ES-I3 (cell line): ENCODE data around the gene S100A1.
"Not testable (repeated sequence)": the region's sequence is repeated elsewhere in the genome, so short reads cannot be mapped to it uniquely, and the experiment has no call there.

Source experiments
- H3K36me3 ChIP-seq: 2 replicates; pipeline ENCODE4 v1.6.1; 2013; ENCODE audit warnings: mild to moderate bottlenecking, low read length, control low read depth, moderate library complexity; ENCODE audit not compliant: insufficient read depth
- H3K4me1 ChIP-seq: 2 replicates; pipeline ENCODE4 v1.6.1; 2013; ENCODE audit warnings: mild to moderate bottlenecking, control low read depth, low read length; ENCODE audit not compliant: insufficient read depth
- H3K9ac ChIP-seq: 2 replicates; pipeline ENCODE4 v1.6.1; 2013; ENCODE audit warnings: low read depth, mild to moderate bottlenecking, low read length, moderate library complexity
- H3K9me3 ChIP-seq: 2 replicates; pipeline ENCODE4 v1.6.1; 2013; ENCODE audit warnings: mild to moderate bottlenecking, low read length, moderate library complexity; ENCODE audit not compliant: control insufficient read depth, insufficient read depth

S100A1 gene

DNA sequence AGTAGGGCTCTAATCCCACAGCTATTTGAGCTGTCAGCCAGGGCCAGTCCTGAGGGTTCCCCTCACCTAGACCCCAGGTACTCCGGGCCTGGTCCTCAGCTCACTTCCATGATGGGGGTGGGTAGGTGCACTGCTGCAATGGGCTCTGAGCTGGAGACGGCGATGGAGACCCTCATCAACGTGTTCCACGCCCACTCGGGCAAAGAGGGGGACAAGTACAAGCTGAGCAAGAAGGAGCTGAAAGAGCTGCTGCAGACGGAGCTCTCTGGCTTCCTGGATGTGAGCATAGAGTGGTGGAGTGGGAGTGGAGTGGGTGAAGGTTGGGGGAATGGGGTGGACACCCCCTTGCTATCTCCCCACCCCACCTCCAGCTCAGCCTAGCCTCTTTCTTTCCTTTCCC, 2.1 kb downstream of the S100A1 start:
- Histone ChIP-seq H3K9me3 (no peaks in the 10 kb centered on the region), H3K4me1 (peaks cover 21% of the 10 kb centered on the region; the same call in 1 of the 2 replicates), H3K36me3 (no peaks in the 10 kb centered on the region), H3K9ac (no peak overlapping the region)

DNA sequence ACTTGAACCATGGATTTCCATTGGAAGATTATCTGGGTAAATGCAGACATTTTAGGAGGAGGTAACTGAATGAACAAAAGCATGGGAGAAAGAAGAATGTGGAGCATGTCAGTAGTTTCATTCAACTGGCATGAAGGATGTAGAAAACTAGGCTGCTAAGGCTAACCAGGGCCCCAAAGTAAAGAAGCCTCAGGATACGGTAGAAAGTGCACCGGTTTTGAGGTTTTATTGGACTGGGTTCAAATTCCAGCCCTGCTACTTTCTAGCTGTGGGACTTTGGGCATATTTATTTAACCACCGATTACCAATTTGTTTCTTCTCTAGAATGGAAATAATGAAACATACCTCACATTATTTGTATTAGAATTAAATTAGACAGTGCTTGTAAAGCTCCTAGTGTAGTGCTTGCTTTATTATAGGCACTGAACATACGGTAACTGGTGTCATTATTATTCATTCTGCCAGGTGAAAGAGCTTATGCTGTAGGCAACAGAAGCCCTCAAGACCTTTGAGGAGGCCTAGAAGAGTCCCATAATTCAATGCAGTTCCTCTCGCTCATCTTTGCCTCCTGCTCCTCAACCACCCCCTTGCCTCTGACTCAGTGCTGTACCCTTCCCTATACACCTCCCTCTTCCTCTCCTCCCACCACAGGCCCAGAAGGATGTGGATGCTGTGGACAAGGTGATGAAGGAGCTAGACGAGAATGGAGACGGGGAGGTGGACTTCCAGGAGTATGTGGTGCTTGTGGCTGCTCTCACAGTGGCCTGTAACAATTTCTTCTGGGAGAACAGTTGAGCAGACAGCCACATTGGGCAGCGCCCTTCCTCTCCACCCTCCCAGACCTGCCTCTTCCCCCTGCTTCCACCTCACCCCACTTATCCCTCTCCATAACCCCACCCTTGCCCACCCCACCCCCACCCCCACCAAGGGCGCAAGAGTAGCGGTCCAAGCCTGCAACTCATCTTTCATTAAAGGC, 3.1 kb downstream of the S100A1 start:
- no peak overlapping the region for H3K9ac ChIP-seq
- H3K36me3 ChIP-seq = 0 out of 2 replicates have a peak, but pooled peaks cover 3% of the 10 kb centered on the region
- H3K4me1 ChIP-seq = peaks cover 18% of the 10 kb centered on the region; the same call in 1 of the 2 replicates
- H3K9me3 ChIP-seq = no peaks in the 10 kb centered on the region

DNA sequence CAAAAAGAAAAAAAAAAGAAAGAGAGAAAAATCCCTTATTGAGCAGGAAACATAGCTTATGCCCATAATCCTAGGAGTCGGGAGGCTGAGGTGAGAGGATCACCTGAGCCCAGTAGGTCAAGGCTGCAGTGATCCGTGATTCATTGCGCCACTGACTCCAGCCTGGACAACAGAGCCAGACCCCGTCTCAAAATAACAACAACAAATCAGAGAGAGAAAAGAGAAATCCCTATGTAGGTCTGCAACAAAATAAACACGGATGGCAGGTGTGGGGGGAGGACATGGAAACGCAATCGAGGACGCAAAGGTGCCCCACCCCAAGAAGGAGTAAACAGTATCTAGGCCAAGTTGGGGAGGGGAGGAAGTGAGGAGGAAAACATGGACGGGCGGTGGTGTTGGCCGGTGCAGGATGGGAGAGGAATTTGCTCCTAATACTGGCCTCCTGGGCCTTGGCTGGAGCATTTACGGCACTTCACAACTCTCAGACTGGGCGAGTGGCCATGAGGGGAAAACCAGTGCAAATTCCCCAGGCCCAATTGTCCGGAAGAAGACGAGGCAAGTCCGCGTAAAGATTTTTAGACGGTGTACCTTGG, 5.0 kb downstream of the S100A1 start:
- H3K9ac ChIP-seq = peak overlapping the region; percentile 100; the same call in 1 of the 2 replicates
- peaks cover 9% of the 10 kb centered on the region; the same call in 1 of the 2 replicates for H3K4me1 ChIP-seq

DNA sequence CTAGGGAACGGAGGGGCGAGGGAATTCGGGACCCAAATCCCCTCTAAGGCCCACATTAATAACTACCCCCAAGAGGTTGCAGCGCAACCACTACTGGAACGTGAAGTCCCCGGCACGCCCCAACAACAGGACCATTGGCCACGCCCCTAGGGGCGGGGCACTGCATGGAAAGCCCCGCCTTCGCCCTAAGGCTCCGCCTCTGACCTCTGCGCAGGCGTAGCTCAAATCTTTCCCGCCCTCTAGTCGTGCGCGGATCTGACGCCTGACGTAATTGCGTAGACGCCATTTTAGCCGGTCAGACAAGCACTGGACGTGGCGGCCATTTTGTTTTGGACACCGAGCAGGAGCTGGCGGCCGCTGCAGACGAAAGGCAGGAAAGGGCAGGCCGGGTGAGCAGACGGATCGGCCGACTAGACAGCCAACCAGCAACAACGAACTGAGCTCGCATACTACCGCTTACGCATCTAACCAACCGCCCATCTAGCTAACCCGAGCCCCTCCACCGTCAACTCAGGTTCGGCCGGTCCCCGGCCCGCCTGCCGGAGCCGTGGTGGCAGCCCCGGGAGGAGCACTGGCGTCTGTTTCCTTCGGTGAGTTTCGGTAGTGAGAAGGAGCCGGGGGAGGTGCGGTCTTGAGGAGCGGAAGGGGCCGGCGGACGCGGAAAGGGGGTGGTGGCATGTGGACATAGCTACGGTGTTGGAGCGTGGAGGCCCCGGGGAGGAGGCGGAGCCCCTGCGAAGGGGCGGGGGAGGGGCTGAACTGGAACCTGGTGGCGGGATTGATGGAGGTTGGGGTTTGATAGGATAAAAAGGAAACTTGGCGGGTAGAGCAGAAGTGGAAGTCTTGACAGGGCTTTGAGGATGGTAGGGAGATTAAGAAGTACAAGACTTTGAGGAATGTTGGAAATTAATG, 5.8 kb downstream of the S100A1 start, which contains the start of gene CHTOP:
Gene CHTOP, plus strand, starts transcription at position 313 of the 912 bp plus-strand sequence. CDS start 2,523 bp downstream, outside the sequence.
- H3K9ac ChIP-seq = peak within 1 kb of the TSS; percentile 100
- H3K36me3 ChIP-seq = peaks cover 21% of the 10 kb centered on the region
- H3K9me3 ChIP-seq = no peaks in the 10 kb centered on the region
- peaks cover 9% of the 10 kb centered on the region; the same call in 1 of the 2 replicates for H3K4me1 ChIP-seq

More for the DNA sequence above, 5.0 kb downstream of the S100A1 start:
- no peaks in the 10 kb centered on the region for H3K9me3 ChIP-seq
- H3K36me3 ChIP-seq = peaks cover 16% of the 10 kb centered on the region

DNA sequence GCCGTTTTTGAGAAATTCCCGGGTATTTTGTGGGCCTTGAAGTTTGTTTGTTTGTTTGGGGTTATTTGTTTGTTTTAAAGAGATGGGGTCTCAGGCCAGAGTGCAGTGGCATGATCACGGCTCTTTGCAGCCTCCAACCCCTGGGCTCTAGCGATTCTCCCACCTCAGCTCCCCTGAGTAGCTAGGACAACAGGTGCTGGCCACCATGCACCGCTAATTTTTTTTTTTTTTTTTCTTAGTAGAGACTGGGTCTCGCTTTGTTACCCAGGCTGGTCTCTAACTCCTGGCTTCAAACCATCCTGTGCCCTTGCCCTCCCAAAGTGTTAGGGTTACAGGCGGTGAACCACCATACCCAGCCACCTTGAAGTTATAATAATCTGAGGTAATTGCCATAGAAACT, 7.6 kb downstream of the S100A1 start:
- H3K9me3 ChIP-seq = no peaks in the 10 kb centered on the region
- no peak overlapping the region for H3K9ac ChIP-seq
- H3K4me1 ChIP-seq = no peaks in the 10 kb centered on the region
- H3K36me3 ChIP-seq = peaks cover 26% of the 10 kb centered on the region

DNA sequence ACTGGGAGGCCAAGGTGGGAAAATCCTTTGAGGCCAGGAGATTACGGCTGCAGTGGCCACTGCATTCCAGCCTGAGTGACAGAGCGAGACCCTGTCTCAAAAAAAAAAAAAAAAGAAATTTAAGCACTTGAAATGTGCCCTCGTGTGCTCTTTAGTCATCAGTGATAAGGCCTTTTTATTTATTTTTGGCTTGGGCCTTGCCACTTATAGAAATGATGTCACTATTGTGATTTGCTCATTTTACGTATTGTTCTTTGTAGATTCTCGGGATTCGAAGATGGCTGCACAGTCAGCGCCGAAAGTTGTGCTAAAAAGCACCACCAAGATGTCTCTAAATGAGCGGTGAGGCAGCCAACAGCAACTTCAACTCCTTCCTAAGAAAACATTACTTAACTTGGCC, 8.1 kb downstream of the S100A1 start:
- H3K36me3 ChIP-seq = peaks cover 30% of the 10 kb centered on the region
- no peaks in the 10 kb centered on the region for H3K9me3 ChIP-seq
- no peaks in the 10 kb centered on the region for H3K4me1 ChIP-seq
- no peak overlapping the region for H3K9ac ChIP-seq

DNA sequence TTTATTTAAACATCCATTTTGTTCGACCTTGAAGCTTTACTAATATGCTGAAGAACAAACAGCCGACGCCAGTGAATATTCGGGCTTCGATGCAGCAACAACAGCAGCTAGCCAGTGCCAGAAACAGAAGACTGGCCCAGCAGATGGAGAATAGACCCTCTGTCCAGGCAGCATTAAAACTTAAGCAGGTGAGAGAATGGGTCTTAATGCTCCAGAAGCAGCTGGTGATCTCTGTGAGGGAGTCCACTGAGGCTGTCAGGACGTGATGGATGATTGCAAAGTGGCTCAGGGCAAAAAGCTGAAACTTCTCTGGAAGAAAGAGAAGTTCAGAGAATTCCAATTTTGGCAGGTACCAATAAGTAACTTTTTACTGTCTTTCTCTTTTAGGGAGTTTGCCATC, 10.0 kb downstream of the S100A1 start:
- H3K9me3 ChIP-seq = no peaks in the 10 kb centered on the region

DNA sequence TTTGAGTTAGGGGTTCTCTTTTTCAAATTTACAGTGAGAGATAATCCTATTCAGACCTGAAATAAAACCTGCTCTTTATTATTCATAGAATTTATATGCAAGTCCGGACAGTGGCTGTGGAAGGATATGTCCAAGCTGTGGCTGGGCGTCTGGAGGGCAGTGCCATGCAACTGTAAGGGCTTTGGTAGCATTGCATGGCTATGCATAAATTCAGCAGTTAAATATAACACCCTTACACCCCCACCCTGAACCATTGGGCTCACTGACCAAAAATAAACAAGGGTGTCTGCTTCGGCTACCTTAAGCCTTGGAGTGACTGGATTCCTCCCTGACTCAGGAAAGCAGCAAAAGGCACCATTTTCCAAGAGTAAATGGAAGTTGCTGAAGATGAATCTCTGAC, 11.0 kb downstream of the S100A1 start:
- H3K4me1 ChIP-seq = no peaks in the 10 kb centered on the region
- H3K36me3 ChIP-seq = peaks cover 54% of the 10 kb centered on the region
- H3K9ac ChIP-seq = no peak overlapping the region
- H3K9me3 ChIP-seq = no peaks in the 10 kb centered on the region

More for the DNA sequence above, 10.0 kb downstream of the S100A1 start:
- H3K4me1 ChIP-seq = no peaks in the 10 kb centered on the region
- H3K36me3 ChIP-seq = peaks cover 46% of the 10 kb centered on the region
- H3K9ac ChIP-seq = no peak overlapping the region

DNA sequence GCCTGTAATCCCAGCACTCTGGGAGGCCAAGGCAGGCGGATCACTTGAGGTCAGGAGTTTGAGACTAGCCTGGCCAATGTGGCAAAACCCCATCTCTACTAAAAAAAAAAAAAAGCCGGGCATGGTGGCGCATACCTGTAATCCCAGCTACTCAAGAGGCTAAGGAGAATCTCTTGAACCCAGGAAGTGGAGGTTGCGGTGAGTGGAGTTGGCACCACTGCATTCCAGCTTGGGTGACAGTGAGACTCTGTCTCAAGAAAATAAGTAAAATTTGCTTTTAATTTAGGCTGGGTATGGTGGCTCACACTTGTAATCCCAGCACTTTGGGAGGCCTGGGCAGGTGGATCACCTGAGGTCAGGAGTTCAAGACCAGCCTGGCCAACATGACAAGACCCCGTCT, 12.0 kb downstream of the S100A1 start:
- H3K36me3 ChIP-seq = peaks cover 54% of the 10 kb centered on the region
- H3K9me3 ChIP-seq, H3K4me1 ChIP-seq, H3K9ac ChIP-seq: not testable (repeated sequence)

DNA sequence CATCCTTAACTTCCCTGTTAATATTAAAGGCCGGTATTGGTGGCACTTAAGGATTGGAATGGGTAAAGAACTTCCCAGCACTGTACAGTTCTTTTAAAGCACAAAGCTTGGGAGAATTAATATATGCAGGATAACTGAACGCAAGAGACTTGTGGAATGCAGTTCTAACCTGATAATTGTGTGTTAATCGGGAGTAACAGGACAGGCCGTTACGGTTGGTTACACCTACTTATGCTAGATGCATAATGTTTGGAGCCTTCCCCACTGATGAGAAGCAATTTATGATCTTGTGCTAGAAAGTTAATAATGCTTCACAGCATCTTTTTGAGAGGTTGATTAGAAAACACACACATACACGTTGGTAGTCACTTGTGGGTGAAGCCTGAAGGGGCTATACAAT, 12.6 kb downstream of the S100A1 start:
- H3K36me3 ChIP-seq = peaks cover 57% of the 10 kb centered on the region
- no peaks in the 10 kb centered on the region for H3K4me1 ChIP-seq
- no peak overlapping the region for H3K9ac ChIP-seq
- H3K9me3 ChIP-seq = no peaks in the 10 kb centered on the region

DNA sequence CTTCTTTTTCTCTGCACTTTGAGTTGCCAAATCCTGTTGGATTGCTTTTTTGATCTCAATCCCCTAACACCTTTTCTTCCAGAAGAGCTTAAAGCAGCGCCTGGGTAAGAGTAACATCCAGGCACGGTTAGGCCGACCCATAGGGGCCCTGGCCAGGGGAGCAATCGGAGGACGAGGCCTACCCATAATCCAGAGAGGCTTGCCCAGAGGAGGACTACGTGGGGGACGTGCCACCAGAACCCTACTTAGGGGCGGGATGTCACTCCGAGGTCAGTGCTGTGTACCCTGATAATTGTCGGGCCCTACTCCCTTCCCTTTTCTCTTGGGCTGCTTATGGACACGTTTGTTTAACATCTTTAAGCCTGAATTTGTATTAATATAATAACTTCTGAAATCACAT, 13.9 kb downstream of the S100A1 start:
- no peaks in the 10 kb centered on the region for H3K4me1 ChIP-seq
- H3K9me3 ChIP-seq = no peaks in the 10 kb centered on the region
- no peak overlapping the region for H3K9ac ChIP-seq
- peaks cover 51% of the 10 kb centered on the region for H3K36me3 ChIP-seq

DNA sequence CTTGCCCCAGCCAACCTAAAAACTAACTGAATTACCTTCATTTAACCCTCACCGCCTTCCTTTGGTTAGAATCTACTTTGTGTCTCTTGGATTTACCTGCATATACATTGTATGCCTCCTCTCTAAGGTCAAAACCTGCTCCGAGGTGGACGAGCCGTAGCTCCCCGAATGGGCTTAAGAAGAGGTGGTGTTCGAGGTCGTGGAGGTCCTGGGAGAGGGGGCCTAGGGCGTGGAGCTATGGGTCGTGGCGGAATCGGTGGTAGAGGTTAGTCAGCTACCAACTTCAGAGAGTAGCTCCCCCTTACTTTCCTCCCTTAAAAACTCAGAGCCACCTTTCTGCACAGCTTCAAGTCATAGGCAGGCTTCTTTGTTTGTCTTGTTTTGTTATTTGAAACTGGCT, 14.9 kb downstream of the S100A1 start:
- H3K4me1 ChIP-seq = no peaks in the 10 kb centered on the region
- peaks cover 46% of the 10 kb centered on the region for H3K36me3 ChIP-seq
- H3K9me3 ChIP-seq = no peaks in the 10 kb centered on the region
- no peak overlapping the region for H3K9ac ChIP-seq

DNA sequence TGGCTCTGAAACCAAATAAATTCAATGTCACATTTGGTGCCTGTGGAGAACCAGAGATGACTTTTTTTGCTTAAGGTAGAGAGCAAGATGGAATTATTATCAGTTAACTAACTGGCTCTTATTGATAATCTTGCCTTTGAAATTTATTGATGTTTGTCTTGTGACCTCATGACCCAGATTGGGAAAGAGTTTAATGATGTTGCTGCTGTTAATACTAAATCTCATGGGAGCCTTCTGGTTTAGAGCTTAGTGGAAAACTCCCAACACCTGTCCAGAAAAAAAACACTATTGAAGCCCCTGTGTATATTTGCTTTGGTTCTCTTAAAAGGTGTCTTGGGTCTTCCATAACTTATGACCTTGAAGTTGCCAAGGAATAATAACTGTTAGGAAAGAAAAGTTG, 15.6 kb downstream of the S100A1 start:
- no peaks in the 10 kb centered on the region for H3K9me3 ChIP-seq
- H3K4me1 ChIP-seq = no peaks in the 10 kb centered on the region
- no peak overlapping the region for H3K9ac ChIP-seq
- peaks cover 40% of the 10 kb centered on the region for H3K36me3 ChIP-seq
